ENCODE results near the gene SRL. TPM values are rescaled to one million over a fixed set of nuclear protein-coding genes. Genes with fewer than 3 reads are reported as not detected.

SRL gene
- total RNA-seq, 1 experiment from 2014 or later: not detected

DNA sequence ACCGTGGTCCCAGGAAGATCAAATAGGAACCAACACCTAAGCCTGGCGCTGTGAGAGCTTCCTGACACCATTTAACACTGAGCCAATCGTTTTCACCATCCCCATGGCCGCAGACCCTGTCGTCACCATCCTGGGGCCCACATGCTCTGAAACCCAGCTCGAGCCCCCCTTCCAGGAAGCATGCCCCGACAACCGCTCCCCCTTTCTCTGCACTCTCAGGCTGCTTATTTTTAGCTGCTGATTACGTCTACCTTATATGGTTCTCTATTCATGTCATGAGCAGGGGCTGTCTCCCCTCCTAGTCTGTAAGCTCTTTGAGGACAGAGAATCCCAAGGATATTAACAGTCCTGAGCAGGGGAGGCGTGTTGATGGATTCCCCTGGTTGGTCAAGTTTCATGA lies 10.5 kb downstream of the SRL start:
- no peaks in the 10 kb centered on the region for H3K27me3 ChIP-seq (ENCODE audit: low read length)
- H3K4me2 ChIP-seq (ENCODE audit: low read length): no peak overlapping the region
- H3K4me3 ChIP-seq (ENCODE audit: low read length): no peak overlapping the region
- H3K36me3 ChIP-seq (ENCODE audit: low read depth, low read length): no peaks in the 10 kb centered on the region
- DNase-seq: no peak
- H4K20me1 ChIP-seq (ENCODE audit: low read length): no peaks in the 10 kb centered on the region
- POLR2A ChIA-PET (ENCODE audit: unreplicated experiment): no interaction called here
- no peak overlapping the region for H3K9ac ChIP-seq (ENCODE audit: low read length)
- H3K4me1 ChIP-seq (ENCODE audit: insufficient read depth, low read length): no peaks in the 10 kb centered on the region
- H3K27ac ChIP-seq (ENCODE audit: low read length): no peak overlapping the region
- intact Hi-C loops (cut with micrococcal nuclease): no loop called here
- H3F3A ChIP-seq (ENCODE audit: low read length, unreplicated experiment): no peaks in the 10 kb centered on the region
- BruUV-seq (replicated peaks): no TSS peak
- no peaks in the 10 kb centered on the region for H3K79me2 ChIP-seq (ENCODE audit: low read length)
- TF ChIP-seq EZH2phosphoT487 (IDR thresholded peaks at IDR 0.05; ENCODE audit: borderline replicate concordance, low read length) (no peak), EZH2 (IDR thresholded peaks at IDR 0.05; ENCODE audit: low read length, unreplicated experiment) (no peak)
- TF ChIP-seq, protein P1, sequence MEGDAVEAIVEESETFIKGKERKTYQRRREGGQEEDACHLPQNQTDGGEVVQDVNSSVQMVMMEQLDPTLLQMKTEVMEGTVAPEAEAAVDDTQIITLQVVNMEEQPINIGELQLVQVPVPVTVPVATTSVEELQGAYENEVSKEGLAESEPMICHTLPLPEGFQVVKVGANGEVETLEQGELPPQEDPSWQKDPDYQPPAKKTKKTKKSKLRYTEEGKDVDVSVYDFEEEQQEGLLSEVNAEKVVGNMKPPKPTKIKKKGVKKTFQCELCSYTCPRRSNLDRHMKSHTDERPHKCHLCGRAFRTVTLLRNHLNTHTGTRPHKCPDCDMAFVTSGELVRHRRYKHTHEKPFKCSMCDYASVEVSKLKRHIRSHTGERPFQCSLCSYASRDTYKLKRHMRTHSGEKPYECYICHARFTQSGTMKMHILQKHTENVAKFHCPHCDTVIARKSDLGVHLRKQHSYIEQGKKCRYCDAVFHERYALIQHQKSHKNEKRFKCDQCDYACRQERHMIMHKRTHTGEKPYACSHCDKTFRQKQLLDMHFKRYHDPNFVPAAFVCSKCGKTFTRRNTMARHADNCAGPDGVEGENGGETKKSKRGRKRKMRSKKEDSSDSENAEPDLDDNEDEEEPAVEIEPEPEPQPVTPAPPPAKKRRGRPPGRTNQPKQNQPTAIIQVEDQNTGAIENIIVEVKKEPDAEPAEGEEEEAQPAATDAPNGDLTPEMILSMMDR (conservative IDR thresholded peaks at IDR 0.05; ENCODE audit: low read depth, low read length): no peak
- no peak overlapping the region for H2AFZ ChIP-seq (ENCODE audit: low read length)
- no peaks in the 10 kb centered on the region for H3K9me3 ChIP-seq (ENCODE audit: low read length)
- no peak for ATAC-seq
- no peaks in the 10 kb centered on the region for H3K9me2 ChIP-seq (replicated peaks; ENCODE audit: low read length)
- CTCF ChIA-PET: no interaction called here

DNA sequence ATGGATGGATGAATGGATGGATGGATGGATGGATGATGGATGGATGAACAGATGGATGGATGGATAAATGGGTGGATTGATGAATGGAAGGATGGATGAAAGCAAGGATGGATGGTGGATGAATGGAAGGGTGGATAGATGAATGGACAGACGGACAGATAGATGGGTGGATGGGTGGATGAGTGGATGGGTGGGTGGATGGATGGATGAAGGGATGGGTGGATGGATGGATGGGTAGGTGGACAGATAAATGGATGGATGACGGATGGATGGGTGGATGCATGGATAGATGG lies 14.9 kb downstream of the SRL start:
- Histone ChIP-seq H3K4me2 (ENCODE audit: low read length) (no peak overlapping the region), H3K4me1 (ENCODE audit: insufficient read depth, low read length) (no peaks in the 10 kb centered on the region), H2AFZ (ENCODE audit: low read length) (no peak overlapping the region), H3K27ac (ENCODE audit: low read length) (no peak overlapping the region), H3F3A (ENCODE audit: low read length, unreplicated experiment) (no peaks in the 10 kb centered on the region), H3K9ac (ENCODE audit: low read length) (no peak overlapping the region), H3K36me3 (ENCODE audit: low read depth, low read length) (no peaks in the 10 kb centered on the region), H3K4me3 (ENCODE audit: low read length) (no peak overlapping the region), H3K9me2 (replicated peaks; ENCODE audit: low read length) (no peaks in the 10 kb centered on the region), H3K79me2 (ENCODE audit: low read length) (no peaks in the 10 kb centered on the region), H3K27me3 (ENCODE audit: low read length) (no peaks in the 10 kb centered on the region), H3K9me3 (ENCODE audit: low read length) (no peaks in the 10 kb centered on the region), H4K20me1 (ENCODE audit: low read length) (no peaks in the 10 kb centered on the region)
- DNase-seq (no peak), ATAC-seq (no peak)
- intact Hi-C loops (cut with micrococcal nuclease): no loop called here
- POLR2A ChIA-PET (ENCODE audit: unreplicated experiment): no interaction called here
- no peak for TF ChIP-seq EZH2 (IDR thresholded peaks at IDR 0.05; ENCODE audit: low read length, unreplicated experiment)
- TF ChIP-seq, protein P1 (conservative IDR thresholded peaks at IDR 0.05; ENCODE audit: low read depth, low read length): no peak
- TF ChIP-seq EZH2phosphoT487 (IDR thresholded peaks at IDR 0.05; ENCODE audit: borderline replicate concordance, low read length): no peak
- CTCF ChIA-PET: no interaction called here
- BruUV-seq (replicated peaks): no TSS peak

DNA sequence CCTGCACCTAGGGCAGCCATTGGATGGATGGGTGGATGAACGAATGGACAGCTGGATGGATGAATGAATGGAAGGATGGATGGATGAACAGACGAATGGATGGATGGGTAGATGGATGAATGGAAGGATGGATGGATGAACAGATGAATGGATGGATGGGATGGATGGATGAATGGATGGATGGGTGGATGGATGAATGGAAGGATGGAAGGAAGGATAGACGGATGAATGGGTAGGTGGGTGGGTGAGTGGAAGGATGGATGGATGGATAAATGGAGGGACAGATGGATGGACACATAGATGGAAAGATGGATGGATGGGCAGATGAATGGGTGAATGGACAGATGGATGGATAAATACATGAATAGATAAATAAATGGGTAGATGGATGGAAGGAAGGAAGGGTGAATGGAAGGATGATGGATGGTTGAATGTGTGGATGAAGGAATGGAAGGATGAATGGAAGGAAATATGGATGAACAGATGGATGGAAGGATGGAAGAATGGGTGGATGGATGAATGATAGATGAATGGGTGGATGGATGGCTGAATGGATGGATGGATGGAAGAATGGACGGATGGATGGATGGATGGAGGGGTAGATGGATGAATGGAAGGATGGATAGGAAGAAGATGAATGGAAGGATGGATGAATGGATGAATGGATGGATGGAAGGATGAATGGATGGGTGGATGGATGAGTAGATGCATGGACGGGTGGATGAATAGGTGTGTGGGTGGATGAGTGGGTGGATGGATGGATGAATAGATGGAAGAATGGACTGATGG lies 15.4 kb downstream of the SRL start:
- Histone ChIP-seq H2AFZ (ENCODE audit: low read length) (no peak overlapping the region), H3K4me1 (ENCODE audit: insufficient read depth, low read length) (no peaks in the 10 kb centered on the region), H4K20me1 (ENCODE audit: low read length) (no peaks in the 10 kb centered on the region), H3K4me3 (ENCODE audit: low read length) (no peak overlapping the region), H3K36me3 (ENCODE audit: low read depth, low read length) (no peaks in the 10 kb centered on the region), H3K79me2 (ENCODE audit: low read length) (no peaks in the 10 kb centered on the region), H3K9me2 (replicated peaks; ENCODE audit: low read length) (no peaks in the 10 kb centered on the region), H3K27ac (ENCODE audit: low read length) (no peak overlapping the region), H3F3A (ENCODE audit: low read length, unreplicated experiment) (no peaks in the 10 kb centered on the region), H3K9ac (ENCODE audit: low read length) (no peak overlapping the region), H3K27me3 (ENCODE audit: low read length) (no peaks in the 10 kb centered on the region), H3K9me3 (ENCODE audit: low read length) (no peaks in the 10 kb centered on the region), H3K4me2 (ENCODE audit: low read length) (no peak overlapping the region)
- intact Hi-C loops (cut with micrococcal nuclease): no loop called here
- ChIA-PET CTCF (no interaction called here), POLR2A (ENCODE audit: unreplicated experiment) (no interaction called here)
- TF ChIP-seq EZH2phosphoT487 (IDR thresholded peaks at IDR 0.05; ENCODE audit: borderline replicate concordance, low read length): no peak
- TF ChIP-seq EZH2 (IDR thresholded peaks at IDR 0.05; ENCODE audit: low read length, unreplicated experiment): no peak
- TF ChIP-seq, protein P1 (conservative IDR thresholded peaks at IDR 0.05; ENCODE audit: low read depth, low read length): no peak
- no TSS peak for BruUV-seq (replicated peaks)
- ATAC-seq (no peak), DNase-seq (no peak)

Data from PC-3 (cell line).